A673 (cell line): ENCODE data around the gene TRIM41.

Source experiments
- EZH2 ChIP-seq: fragments of 200-600 bp; sonication (generic); IDR thresholded peaks from 2 replicates; pipeline ENCODE4 v1.6.1; 2017; ENCODE audit warnings: borderline replicate concordance, low read depth, mild to moderate bottlenecking, mixed read lengths, antibody characterized with exemption, low read length; ENCODE audit not compliant: poor library complexity, severe bottlenecking
- TF ChIP-seq, protein P1 (sequence below): fragments of 300-800, 200-600 bp; sonication (generic); conservative IDR thresholded peaks from 2 replicates; pipeline ENCODE4 v1.5.1; 2017; ENCODE audit warnings: low read depth, mild to moderate bottlenecking, antibody characterized with exemption, low read length, moderate library complexity, mixed read lengths

DNA sequence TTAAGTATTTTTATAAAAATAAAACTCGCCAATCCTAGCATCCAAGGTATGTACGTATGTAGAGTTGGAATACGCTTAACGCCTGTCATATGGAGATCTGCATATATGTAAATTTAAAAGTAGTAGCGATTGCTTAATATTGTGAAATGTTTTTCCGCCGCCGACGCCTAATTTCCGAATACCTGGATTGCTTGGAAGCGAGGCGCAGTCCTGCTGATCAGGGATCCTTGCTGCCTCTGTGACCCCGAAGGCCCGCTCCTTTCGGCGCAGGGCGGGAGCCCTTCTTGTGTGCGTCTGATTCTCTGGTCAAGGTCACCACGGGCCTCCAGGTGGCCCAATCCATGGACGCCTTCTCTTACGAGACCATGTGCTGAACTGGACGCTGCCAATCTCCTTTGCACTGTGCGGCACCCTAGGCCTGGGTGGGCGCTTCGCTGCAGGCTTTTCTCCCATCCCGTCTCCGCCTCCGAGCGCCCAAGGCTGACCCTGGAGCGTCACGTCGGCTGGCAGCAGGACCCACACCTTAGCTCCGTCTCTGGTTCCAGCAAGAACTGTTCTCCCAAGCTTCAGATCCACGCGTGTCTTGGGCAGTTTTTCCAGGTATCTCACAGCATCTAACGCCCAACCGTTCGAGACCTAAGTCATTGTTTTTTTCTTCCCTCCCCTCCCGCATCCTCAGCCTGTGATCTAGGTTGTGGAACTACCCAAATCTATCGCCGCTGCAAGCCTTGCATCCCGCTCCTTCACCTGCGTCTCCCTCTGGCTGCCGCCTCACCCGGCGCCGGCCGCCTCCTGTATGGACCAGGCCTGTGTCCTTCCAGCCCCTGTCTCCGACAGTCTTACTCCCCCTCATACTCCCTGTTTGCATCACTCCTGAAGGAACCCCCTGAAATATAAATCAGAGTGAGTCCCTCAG lies 3.6 kb upstream of the TRIM41 start:
- TF ChIP-seq, protein P1, sequence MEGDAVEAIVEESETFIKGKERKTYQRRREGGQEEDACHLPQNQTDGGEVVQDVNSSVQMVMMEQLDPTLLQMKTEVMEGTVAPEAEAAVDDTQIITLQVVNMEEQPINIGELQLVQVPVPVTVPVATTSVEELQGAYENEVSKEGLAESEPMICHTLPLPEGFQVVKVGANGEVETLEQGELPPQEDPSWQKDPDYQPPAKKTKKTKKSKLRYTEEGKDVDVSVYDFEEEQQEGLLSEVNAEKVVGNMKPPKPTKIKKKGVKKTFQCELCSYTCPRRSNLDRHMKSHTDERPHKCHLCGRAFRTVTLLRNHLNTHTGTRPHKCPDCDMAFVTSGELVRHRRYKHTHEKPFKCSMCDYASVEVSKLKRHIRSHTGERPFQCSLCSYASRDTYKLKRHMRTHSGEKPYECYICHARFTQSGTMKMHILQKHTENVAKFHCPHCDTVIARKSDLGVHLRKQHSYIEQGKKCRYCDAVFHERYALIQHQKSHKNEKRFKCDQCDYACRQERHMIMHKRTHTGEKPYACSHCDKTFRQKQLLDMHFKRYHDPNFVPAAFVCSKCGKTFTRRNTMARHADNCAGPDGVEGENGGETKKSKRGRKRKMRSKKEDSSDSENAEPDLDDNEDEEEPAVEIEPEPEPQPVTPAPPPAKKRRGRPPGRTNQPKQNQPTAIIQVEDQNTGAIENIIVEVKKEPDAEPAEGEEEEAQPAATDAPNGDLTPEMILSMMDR: no peak
- no peak for TF ChIP-seq EZH2
